Body of pancreas (tissue), 4 donors: Measurements from ENCODE around the gene ATP2B1.

Experiments
- CTCF ChIP-seq, 7 experiments: fragments of 450-650 bp in 4 of 7; fragments of 200-600 bp in 3 of 7; sonication (generic) in 3 of 7; IDR thresholded peaks; one replicate each; pipeline ENCODE4 v1.5.1; 2016 to 2019; ENCODE audit warnings: antibody characterized with exemption in 7 of 7
- POLR2A ChIP-seq, 3 donors: fragments of 450-650 bp; IDR thresholded peaks; one replicate each; pipeline ENCODE4 v1.6.1; 2016; ENCODE audit warnings: antibody characterized with exemption in 3 of 3, mild to moderate bottlenecking in 2 of 3

- TF ChIP-seq CTCF (IDR thresholded peaks at IDR 0.05) (no peak), POLR2A (IDR thresholded peaks at IDR 0.05) (no peak)
These were observed 111.4 kb downstream of the ATP2B1 start for GRCh38 chr12:89597210-89597609.
